K562 (cell line): ENCODE measurements around the gene TSGA10IP. TPM values are rescaled to one million over a fixed set of nuclear protein-coding genes. Genes with fewer than 3 reads are reported as not detected.
A peak's percentile ranks its signal among the peaks of the same experiment; 100 is the strongest.

Experiments used
- ATAC-seq: fragments of 200-7000 bp; cut with Tn5 transposase; 3 replicates; pipeline ENCODE4 v1.9.1; 2020; ENCODE audit warnings: moderate library complexity
- BruUV-seq: library from RNA; stranded (reverse); fragments of 400-500 nt; replicated peaks from 2 replicates; lab custom pipeline; 2021; lab: Mats Ljungman, UMichigan
- CTCF ChIA-PET: fragments of 300-600 bp; formaldehyde crosslinking; extraction: SDS; loops from one replicate; lab custom pipeline; 2021; ENCODE audit warnings: low intra/inter-chr PET ratio; lab: Yijun Ruan, JAX
- POLR2A ChIA-PET: fragments of 300-600, 350-650 bp; sonication (Branson Sonifier 250); formaldehyde crosslinking; extraction: SDS; loops from one replicate; lab custom pipeline; 2021; ENCODE audit warnings: antibody characterized with exemption, inconsistent platforms; lab: Yijun Ruan, JAX
- DNase-seq, 4 experiments: peaks; one replicate each; pipeline versions ENCODE4 v3.0.0 to v3.0.0-alpha.2; 2011 to 2018; ENCODE audit warnings: low spot score in 3 of 4, mixed read lengths in 3 of 4; ENCODE audit errors: extremely low read depth in 1 of 4
- FAIRE-seq: peaks from 2 replicates; lab custom pipeline; 2011; peaks lifted over from hg19 to GRCh38; lab: Jason Lieb, UNC
- H2AFZ ChIP-seq: 2 replicates; pipeline ENCODE4 v1.6.0; 2011; ENCODE audit warnings: low read depth, low read length, control low read depth, inconsistent platforms
- H3K27ac ChIP-seq: fragments of 200-600 bp; 3 replicates; pipeline ENCODE4 v1.8.0; 2011; ENCODE audit warnings: low read depth, mild to moderate bottlenecking, control low read depth, inconsistent platforms, low read length, moderate library complexity, mixed read lengths; ENCODE audit errors: extremely low read depth
- H3K27me3 ChIP-seq, 2 experiments: fragments of 300-600 bp in 1 of 2; 2 replicates in 1 of 2; 3 replicates in 1 of 2; pipeline versions ENCODE4 v1.6.0 to v1.8.0; 2011; ENCODE audit warnings: inconsistent platforms in 2 of 2, low read length in 2 of 2, mild to moderate bottlenecking in 1 of 2, mixed read lengths in 1 of 2, moderate library complexity in 1 of 2; ENCODE audit not compliant: control insufficient read depth in 2 of 2, insufficient read depth in 2 of 2
- H3K36me3 ChIP-seq: fragments of 300-600 bp; 3 replicates; pipeline ENCODE4 v1.8.0; 2011; ENCODE audit warnings: mild to moderate bottlenecking, low read length, inconsistent platforms; ENCODE audit not compliant: control insufficient read depth, insufficient read depth
- H3K4me1 ChIP-seq, 2 experiments: fragments of 200-600 bp in 1 of 2; replicated peaks in 1 of 2; 2 replicates in 1 of 2; 3 replicates in 1 of 2; pipeline versions ENCODE4 v1.5.1 to v1.8.0; 2011; ENCODE audit warnings: inconsistent platforms in 2 of 2, low read length in 2 of 2, mild to moderate bottlenecking in 1 of 2, mixed read lengths in 1 of 2, moderate library complexity in 1 of 2; ENCODE audit not compliant: control insufficient read depth in 2 of 2, insufficient read depth in 2 of 2
- H3K4me2 ChIP-seq: 2 replicates; pipeline ENCODE4 v1.6.1; 2011; ENCODE audit warnings: low read length, control low read depth, inconsistent platforms, mixed read lengths; ENCODE audit not compliant: insufficient read depth
- H3K4me3 ChIP-seq: fragments of 200-600 bp; sonication (generic), shearing (Covaris generic); 2 replicates; pipeline ENCODE4 v1.5.1; 2016; ENCODE audit warnings: control low read depth, inconsistent platforms
- H3K79me2 ChIP-seq: fragments of 200-600 bp; 3 replicates; pipeline ENCODE4 v1.8.0; 2011; ENCODE audit warnings: low read length, inconsistent platforms; ENCODE audit not compliant: control insufficient read depth, insufficient read depth
- H3K9ac ChIP-seq, 2 experiments: 2 replicates each; pipeline versions ENCODE4 v1.6.0 to v1.6.1; 2011; ENCODE audit warnings: low read depth in 2 of 2, low read length in 2 of 2, control low read depth in 1 of 2, inconsistent platforms in 1 of 2, mild to moderate bottlenecking in 1 of 2, mixed read lengths in 1 of 2; ENCODE audit not compliant: insufficient read depth in 1 of 2
- H3K9me1 ChIP-seq: one replicate; pipeline ENCODE4 v1.6.0; 2011; ENCODE audit warnings: inconsistent platforms, mild to moderate bottlenecking, low read length, moderate library complexity; ENCODE audit not compliant: control insufficient read depth, insufficient read depth
- H3K9me3 ChIP-seq: replicated peaks from 2 replicates; pipeline ENCODE4 v1.5.1; 2011; ENCODE audit warnings: low read depth, low read length, inconsistent platforms; ENCODE audit not compliant: control insufficient read depth, insufficient read depth
- H4K20me1 ChIP-seq: replicated peaks from 2 replicates; pipeline ENCODE4 v1.6.1; 2011; ENCODE audit warnings: low read length, inconsistent platforms, mixed read lengths; ENCODE audit not compliant: control insufficient read depth, insufficient read depth
- AFF4 ChIP-seq: sonication (generic); formaldehyde crosslinking; IDR thresholded peaks from 2 replicates; pipeline ENCODE4 v1.8.0; 2023; ENCODE audit warnings: mild to moderate bottlenecking, missing genetic modification reagents
- LCOR ChIP-seq: sonication (generic); formaldehyde crosslinking; IDR thresholded peaks from 2 replicates; pipeline ENCODE4 v1.8.0; 2022; ENCODE audit warnings: mild to moderate bottlenecking, missing genetic modification reagents
- NFE2L1 ChIP-seq: fragments of 450-650 bp; IDR thresholded peaks from 2 replicates; pipeline ENCODE4 v1.6.1; 2016; ENCODE audit warnings: missing genetic modification characterization, low read depth, mild to moderate bottlenecking, missing compliant biosample characterization, moderate library complexity, borderline replicate concordance
- POLR2G ChIP-seq: fragments of 200-400 bp; formaldehyde crosslinking; IDR thresholded peaks from 2 replicates; pipeline ENCODE4 v1.6.1; 2017; ENCODE audit warnings: low read depth, mild to moderate bottlenecking, antibody characterized with exemption, low read length, moderate library complexity
- RBFOX2 ChIP-seq: fragments of 200-400 bp; formaldehyde crosslinking; IDR thresholded peaks from 2 replicates; pipeline ENCODE4 v1.6.1; 2017; ENCODE audit warnings: low read depth, mild to moderate bottlenecking, low read length, moderate library complexity
- ZNF324 ChIP-seq: fragments of 250-450 bp; sonication (Bioruptor Pico); IDR thresholded peaks from 2 replicates; pipeline ENCODE4 v1.4.0; 2020; ENCODE audit warnings: mild to moderate bottlenecking
- ZNF668 ChIP-seq: fragments of 250-450 bp; sonication (Bioruptor Pico); IDR thresholded peaks from 2 replicates; pipeline ENCODE4 v1.8.0; 2022; ENCODE audit warnings: mild to moderate bottlenecking, inconsistent platforms
- whole genome bisulfite sequencing: fragments of 100-300 bp; shearing (Covaris generic); methylation state at CpG from one replicate; pipeline ENCODE4 v1.1.6; 2016; ENCODE audit warnings: low coverage, mixed read lengths; ENCODE audit not compliant: insufficient coverage; ENCODE audit errors: missing lambda C conversion rate; 5-methylcytosine and 5-hydroxymethylcytosine counted together
- in situ Hi-C: fragments of 300-500 bp; cut with MboI; formaldehyde crosslinking; loops from 4 replicates; pipeline ENCODE4 v1.15.0; 2018; ENCODE audit warnings: inconsistent platforms, mixed read lengths
- intact Hi-C: fragments of 100-400 bp; cut with micrococcal nuclease; formaldehyde crosslinking; loops from 2 replicates; pipeline ENCODE4 v1.14.2; 2022
- polyA plus RNA-seq, 8 experiments: library from polyadenylated mRNA; depleted of rRNA in 4 of 8; stranded (reverse) in 5 of 8; unstranded in 3 of 8; fragments of >200 nt; fragmentation: Nextera tagmentation in 2 of 8; fragmentation: Illumina TruSeq in 1 of 8; extraction: Ambion mirVana in 2 of 8; extraction: Trizol in 1 of 8; gene quantifications; 2 replicates each; pipeline versions ENCODE4 v1.2.1 to v1.2.3, GENCODE V29; 2011 to 2014; ENCODE audit warnings: inconsistent platforms in 1 of 8, missing spikeins in 1 of 8
- total RNA-seq, 7 experiments: library from RNA; depleted of rRNA in 6 of 7; stranded (reverse); fragments of >200 nt in 6 of 7; fragmentation: Illumina TruSeq in 2 of 7; extraction: Trizol in 2 of 7; gene quantifications; 2 replicates each; pipeline versions ENCODE4 v1.2.1 to v1.2.3, GENCODE V29; 2011 to 2021; ENCODE audit warnings: low replicate concordance in 1 of 7
- TF ChIP-seq, protein P1 (sequence below): fragments of 450-650 bp; IDR thresholded peaks from 2 replicates; pipeline ENCODE4 v1.6.1; 2016; ENCODE audit warnings: low read depth, mild to moderate bottlenecking, moderate library complexity

Gene TSGA10IP
- total and polyA plus RNA-seq, 9 of the 15 experiments (the other 6 are each of a cell fraction or from before 2014, with no cell fraction given) = not detected

GRCh38 chr11:65976216-65977176 is 31.2 kb downstream of the TSGA10IP start:
- Histone ChIP-seq H3K27ac (no peak overlapping the region), H4K20me1 (no peaks in the 10 kb centered on the region), H3K79me2 (no peaks in the 10 kb centered on the region), H3K4me3 (no peak overlapping the region), H3K27me3 (no peaks in the 10 kb centered on the region), H3K9me3 (no peaks in the 10 kb centered on the region), H3K36me3 (peaks cover 59% of the 10 kb centered on the region), H2AFZ (no peak overlapping the region), H3K4me1 (peaks cover 0 to 20% of the 10 kb centered on the region in 2 experiments; a peak in 2 of 5 replicates), H3K4me2 (no peak overlapping the region), H3K9me1 (no peaks in the 10 kb centered on the region), H3K9ac (peak overlapping the region in 1 of 2 experiments; percentile 26; a peak in 1 of 4 replicates)
- no TSS peak for BruUV-seq
- WGBS = 87% methylated on average over 29 of the region's 43 CpGs
- intact Hi-C loops (no loop called here), in situ Hi-C loops (no loop called here)
- POLR2A ChIA-PET = interaction anchor here (0.6 to 1.8 kb wide), 7 partner anchors 16 to 88 kb away, joined by 3 to 9 read pairs (median 3); partner anchors contain the start of gene FIBP
- FAIRE-seq (no peak), ATAC-seq (no peak), DNase-seq (no peak)
- TF ChIP-seq NFE2L1 (tag) (no peak), POLR2G (peak; percentile 64), AFF4 (CRISPR knock-in tag) (no peak), ZNF668 (no peak), RBFOX2 (peak; percentile 51), ZNF324 (CRISPR knock-in tag) (no peak), LCOR (CRISPR knock-in tag) (no peak)
- TF ChIP-seq, protein P1, sequence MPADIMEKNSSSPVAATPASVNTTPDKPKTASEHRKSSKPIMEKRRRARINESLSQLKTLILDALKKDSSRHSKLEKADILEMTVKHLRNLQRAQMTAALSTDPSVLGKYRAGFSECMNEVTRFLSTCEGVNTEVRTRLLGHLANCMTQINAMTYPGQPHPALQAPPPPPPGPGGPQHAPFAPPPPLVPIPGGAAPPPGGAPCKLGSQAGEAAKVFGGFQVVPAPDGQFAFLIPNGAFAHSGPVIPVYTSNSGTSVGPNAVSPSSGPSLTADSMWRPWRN = no peak
- CTCF ChIA-PET = interaction anchor here (0.6 to 0.7 kb wide), 2 partner anchors 31 to 456 kb away, joined by 3 to 4 read pairs; partner anchors contain the start of gene TSGA10IP
